ENCODE data around the gene HOMER1. TPM values are rescaled to one million over a fixed set of nuclear protein-coding genes. Genes with fewer than 3 reads are reported as not detected.

Gene HOMER1
- total and polyA plus RNA-seq, 2 of the 4 experiments (the other 2 are of a cell fraction), result 1.9 to 6.8 TPM

- H4K5ac ChIP-seq (ENCODE audit: low read depth, low read length), result no peak overlapping the region
- CTCF ChIA-PET, result interaction anchor here (0.6 to 0.8 kb wide), 3 partner anchors 484 to 932 kb away, joined by 3 to 4 read pairs (median 3); no protein-coding TSS in a partner anchor
- no TSS peak for BruUV-seq (replicated peaks)
Observed at GRCh38 chr5:79509244-79509885, 4.6 kb downstream of the HOMER1 start.

More at GRCh38 chr5:79509244-79509885, 4.6 kb downstream of the HOMER1 start:
- no peaks in the 10 kb centered on the region for H3K27me3 ChIP-seq (ENCODE audit: control insufficient read depth, insufficient read depth, low read length)
- H3K4ac ChIP-seq (ENCODE audit: low read depth, low read length), result no peak overlapping the region
- H3K79me1 ChIP-seq (ENCODE audit: low read depth in 1 of 2, low read length in 2 of 2), result peaks cover 16 to 49% of the 10 kb centered on the region in 2 experiments
- no peak overlapping the region for H4K8ac ChIP-seq (ENCODE audit: low read depth in 2 of 2, low read length in 2 of 2)
- H3K56ac ChIP-seq (ENCODE audit: extremely low read depth, insufficient read depth, low read length), result no peak overlapping the region
- H2BK20ac ChIP-seq (ENCODE audit: low read depth, low read length), result no peak overlapping the region
- no peak overlapping the region for H2BK5ac ChIP-seq (ENCODE audit: low read depth, low read length, poor library complexity, severe bottlenecking)
- no peaks in the 10 kb centered on the region for H3K36me3 ChIP-seq (ENCODE audit: control insufficient read depth, insufficient read depth, low read length)
- no peak overlapping the region for H3K23ac ChIP-seq (ENCODE audit: low read depth, low read length)
- DNase-seq (no peak), ATAC-seq (ENCODE audit: low read depth) (no peak)
- no peak overlapping the region for H3K18ac ChIP-seq (ENCODE audit: low read depth, low read length)
- H3K4me2 ChIP-seq (ENCODE audit: low read depth, low read length), result no peak overlapping the region; the same call in 1 of the 2 replicates
- H3K4me3 ChIP-seq (ENCODE audit: insufficient read depth, low read depth, low read length), result no peak overlapping the region
- H3K14ac ChIP-seq (replicated peaks; ENCODE audit: low read depth, low read length), result no peak overlapping the region
- TF ChIP-seq POLR2A (IDR thresholded peaks at IDR 0.05; ENCODE audit: low read depth, low read length) (no peak), RFX5 (IDR thresholded peaks at IDR 0.05; ENCODE audit: low read depth, low read length) (no peak), NFE2L2 (IDR thresholded peaks at IDR 0.05; ENCODE audit: low read depth, low read length) (no peak), MAFK (IDR thresholded peaks at IDR 0.05; ENCODE audit: low read depth, low read length) (no peak), MAZ (IDR thresholded peaks at IDR 0.05; ENCODE audit: borderline replicate concordance, low read depth, low read length) (no peak), MXI1 (IDR thresholded peaks at IDR 0.05; ENCODE audit: borderline replicate concordance, low read depth, low read length) (no peak), CEBPB (IDR thresholded peaks at IDR 0.05; ENCODE audit: low read depth, low read length) (no peak), ELK1 (IDR thresholded peaks at IDR 0.05; ENCODE audit: borderline replicate concordance, low read depth, low read length) (no peak), CTCF (conservative IDR thresholded peaks at IDR 0.05; ENCODE audit: low read depth, low read length) (no peak), SMC3 (IDR thresholded peaks at IDR 0.05; ENCODE audit: low read depth, low read length) (no peak)
- no peak overlapping the region for H2AK5ac ChIP-seq (ENCODE audit: low read depth, low read length)
- no peaks in the 10 kb centered on the region for H4K20me1 ChIP-seq (ENCODE audit: insufficient read depth, low read length)
- no CpG with 5 or more reads among the region's 1 CpG for WGBS, 2 experiments (ENCODE audit: extremely low coverage in 2 of 2, insufficient read length in 1 of 2)
- no peak overlapping the region for H2AK9ac ChIP-seq (replicated peaks; ENCODE audit: low read depth, low read length, poor library complexity)
- no peaks in the 10 kb centered on the region for H3K9me3 ChIP-seq (ENCODE audit: control insufficient read depth, insufficient read depth, low read length)
- H2BK15ac ChIP-seq (ENCODE audit: low read depth, low read length), result no peak overlapping the region
- no peak overlapping the region for H4K91ac ChIP-seq (ENCODE audit: insufficient read depth, low read depth, low read length)
- in situ Hi-C loops (cut with MboI; ENCODE audit: low sequenced_read_pairs) (no loop called here), dilution Hi-C loops (cut with HindIII; ENCODE audit: low sequenced_read_pairs, unreplicated experiment) (no loop called here), intact Hi-C loops (cut with micrococcal nuclease) (no loop called here)
- H3K9me1 ChIP-seq (ENCODE audit: insufficient read depth, low read length), result no peaks in the 10 kb centered on the region
- peaks cover 9% of the 10 kb centered on the region; the same call in 1 of the 2 replicates for H3K4me1 ChIP-seq (ENCODE audit: control insufficient read depth, insufficient read depth, low read length)
- no peak overlapping the region for H2BK120ac ChIP-seq (ENCODE audit: low read depth, low read length)
- POLR2A ChIA-PET (ENCODE audit: unreplicated experiment), result no interaction called here
- H3K9ac ChIP-seq (ENCODE audit: low read depth, low read length), result no peak overlapping the region
- H3K27ac ChIP-seq (ENCODE audit: insufficient read depth, low read length), result no peak overlapping the region
- no peak overlapping the region for H2AFZ ChIP-seq (replicated peaks; ENCODE audit: low read length, poor library complexity)
